ENCODE data around the gene MRGPRG.
A peak's percentile ranks its signal among the peaks of the same experiment; 100 is the strongest.

The MRGPRG gene

GRCh38 chr11:3192511-3193372, 25.9 kb downstream of the MRGPRG start:
- no peak overlapping the region for H3K4me3 Mint-ChIP-seq
- peaks cover 12% of the 10 kb centered on the region for H3K27me3 Mint-ChIP-seq (ENCODE audit: low read depth)
- H3K9me3 Mint-ChIP-seq: peaks cover 3% of the 10 kb centered on the region
- no peak overlapping the region for H3K27ac Mint-ChIP-seq
- H3K36me3 Mint-ChIP-seq (ENCODE audit: low read depth): no peaks in the 10 kb centered on the region
- no peaks in the 10 kb centered on the region for H3K4me1 Mint-ChIP-seq
- TF ChIP-seq CTCF (IDR thresholded peaks at IDR 0.05; ENCODE audit: unreplicated experiment in 3 of 3): no peak

GRCh38 chr11:3191586-3192324, 26.9 kb downstream of the MRGPRG start:
- TF ChIP-seq CTCF (IDR thresholded peaks at IDR 0.05; ENCODE audit: unreplicated experiment in 3 of 3): no peak
- Mint-ChIP-seq H3K36me3 (ENCODE audit: low read depth) (no peaks in the 10 kb centered on the region), H3K4me1 (no peaks in the 10 kb centered on the region), H3K4me3 (no peak overlapping the region), H3K27me3 (ENCODE audit: low read depth) (peaks cover 22% of the 10 kb centered on the region), H3K9me3 (peaks cover 3% of the 10 kb centered on the region), H3K27ac (no peak overlapping the region)

GRCh38 chr11:3190600-3190999, 28.0 kb downstream of the MRGPRG start:
- Mint-ChIP-seq H3K36me3 (ENCODE audit: low read depth) (no peaks in the 10 kb centered on the region), H3K4me1 (no peaks in the 10 kb centered on the region), H3K9me3 (peaks cover 3% of the 10 kb centered on the region), H3K4me3 (no peak overlapping the region), H3K27ac (no peak overlapping the region), H3K27me3 (ENCODE audit: low read depth) (peaks cover 19% of the 10 kb centered on the region)
- no peak for TF ChIP-seq CTCF (IDR thresholded peaks at IDR 0.05; ENCODE audit: unreplicated experiment in 3 of 3)

- Mint-ChIP-seq H3K27ac (no peak overlapping the region), H3K4me3 (no peak overlapping the region), H3K4me1 (no peaks in the 10 kb centered on the region), H3K27me3 (ENCODE audit: low read depth) (peaks cover 20% of the 10 kb centered on the region), H3K9me3 (peaks cover 3% of the 10 kb centered on the region), H3K36me3 (ENCODE audit: low read depth) (no peaks in the 10 kb centered on the region)
- no peak for TF ChIP-seq CTCF (IDR thresholded peaks at IDR 0.05; ENCODE audit: unreplicated experiment in 3 of 3)
Measured at GRCh38 chr11:3189886-3190583, 28.6 kb downstream of the MRGPRG start.

GRCh38 chr11:3189196-3189843, 29.3 kb downstream of the MRGPRG start:
- Mint-ChIP-seq H3K27ac (peak overlapping the region in 2 of 3 experiments; percentile 10 to 37), H3K9me3 (peaks cover 3% of the 10 kb centered on the region), H3K4me3 (no peak overlapping the region), H3K4me1 (no peaks in the 10 kb centered on the region), H3K36me3 (ENCODE audit: low read depth) (no peaks in the 10 kb centered on the region), H3K27me3 (ENCODE audit: low read depth) (peaks cover 24% of the 10 kb centered on the region)
- no peak for TF ChIP-seq CTCF (IDR thresholded peaks at IDR 0.05; ENCODE audit: unreplicated experiment in 3 of 3)

Data from nephron (organoid).